Brain microvascular endothelial cell (primary cell): ENCODE results near the gene DIPK1B.
A peak's percentile ranks its signal among the peaks of the same experiment; 100 is the strongest.

ENCODE experiments used
- DNase-seq: peaks from one replicate; pipeline ENCODE4 v3.0.0-alpha.2; 2020
- H3K27ac ChIP-seq: fragments of 250-450 bp; sonication (Bioruptor Pico); 2 replicates; pipeline ENCODE4 v1.5.1; 2020; ENCODE audit warnings: mild to moderate bottlenecking, moderate library complexity
- H3K27me3 ChIP-seq: fragments of 250-450 bp; sonication (Bioruptor Pico); replicated peaks from 2 replicates; pipeline ENCODE4 v1.5.1; 2020; ENCODE audit warnings: mild to moderate bottlenecking
- H3K36me3 ChIP-seq: fragments of 250-450 bp; sonication (Bioruptor Pico); replicated peaks from 2 replicates; pipeline ENCODE4 v1.5.1; 2020; ENCODE audit warnings: mild to moderate bottlenecking
- H3K4me3 ChIP-seq: 2 replicates; pipeline ENCODE4 v1.5.1; 2011; ENCODE audit warnings: low read depth, mild to moderate bottlenecking, control low read depth, low read length, moderate library complexity
- CTCF ChIP-seq: IDR thresholded peaks from 2 replicates; pipeline ENCODE4 v1.5.1; 2011; ENCODE audit warnings: low read depth, mild to moderate bottlenecking, moderate library complexity, low read length, control low read depth, inconsistent platforms; ENCODE audit errors: missing control alignments
- in situ Hi-C: cut with HindIII; loops from 2 replicates; pipeline ENCODE4 v1.10.0; 2017; ENCODE audit warnings: low sequenced_read_pairs, low pct_ligation_motif_present

Gene DIPK1B

DNA sequence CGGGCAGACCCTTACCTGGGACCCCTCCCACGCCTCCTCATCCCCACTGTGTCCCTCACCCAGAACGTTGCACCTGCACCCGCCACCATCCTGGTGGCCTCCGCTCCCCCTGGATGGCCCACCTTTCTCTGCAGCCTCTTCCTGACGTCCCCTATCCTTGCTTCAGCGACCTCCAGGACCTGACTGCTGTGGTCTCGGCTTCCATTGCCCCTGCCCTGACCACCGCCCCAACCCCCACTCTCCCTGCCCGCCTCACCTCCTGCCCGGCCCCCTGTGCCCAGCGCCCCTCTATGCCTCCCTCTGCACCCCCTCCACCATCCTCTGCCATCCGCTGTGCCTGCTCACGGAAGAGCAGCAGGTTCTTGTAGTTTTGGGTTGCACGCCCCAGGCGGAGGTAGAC lies 28.1 kb downstream of the DIPK1B start:
- DNase-seq, result no peak
- H3K36me3 ChIP-seq, result no peaks in the 10 kb centered on the region
- no peak overlapping the region for H3K27ac ChIP-seq
- peaks cover 16% of the 10 kb centered on the region for H3K27me3 ChIP-seq
- TF ChIP-seq CTCF, result no peak
- in situ Hi-C loops, result no loop called here
- H3K4me3 ChIP-seq, result no peak overlapping the region

DNA sequence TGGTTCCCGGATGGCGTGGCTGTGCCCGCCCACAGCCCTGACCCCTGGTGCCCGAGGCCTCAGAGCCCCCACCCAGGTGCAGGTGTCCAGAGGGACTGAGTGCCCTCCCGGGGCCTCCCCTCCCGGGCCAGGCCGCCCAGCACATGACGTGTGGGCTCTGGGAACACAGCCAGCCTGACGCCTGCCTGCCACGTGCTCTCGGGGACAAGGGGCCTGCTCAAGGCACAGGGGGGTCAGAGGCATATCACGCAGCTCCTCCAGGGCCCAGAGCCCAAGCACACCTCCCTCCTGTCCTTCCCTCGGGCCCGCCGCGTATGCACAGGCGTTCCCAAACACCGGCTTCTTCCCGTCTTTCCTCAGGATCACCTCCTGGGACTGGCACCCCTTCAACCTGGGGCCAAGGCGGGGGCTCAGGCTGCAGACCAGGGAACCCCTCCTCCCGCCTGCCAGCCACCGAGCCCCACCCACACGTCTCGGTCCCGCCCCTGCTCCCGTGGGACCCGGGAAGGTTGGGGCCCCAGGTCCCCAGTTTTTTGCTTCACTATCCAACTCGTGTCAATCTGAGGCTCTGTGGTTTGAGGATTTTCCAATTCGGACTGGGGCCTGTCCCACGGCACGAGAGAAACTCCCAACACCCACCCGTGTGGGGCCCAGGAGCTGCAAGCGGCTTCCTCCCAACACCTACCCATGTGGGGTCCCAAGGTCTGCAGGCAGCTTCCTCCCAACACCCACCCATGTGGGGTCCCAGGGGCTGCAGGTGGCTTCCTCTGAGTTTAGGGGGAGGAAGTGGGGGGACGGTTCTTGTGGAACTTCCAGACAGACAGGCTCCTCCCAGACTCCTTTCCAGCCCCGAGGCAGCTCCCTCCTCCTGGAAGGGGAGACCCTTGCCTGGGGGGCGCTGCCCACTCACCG lies 28.9 kb downstream of the DIPK1B start:
- H3K4me3 ChIP-seq, result no peak overlapping the region

DNA sequence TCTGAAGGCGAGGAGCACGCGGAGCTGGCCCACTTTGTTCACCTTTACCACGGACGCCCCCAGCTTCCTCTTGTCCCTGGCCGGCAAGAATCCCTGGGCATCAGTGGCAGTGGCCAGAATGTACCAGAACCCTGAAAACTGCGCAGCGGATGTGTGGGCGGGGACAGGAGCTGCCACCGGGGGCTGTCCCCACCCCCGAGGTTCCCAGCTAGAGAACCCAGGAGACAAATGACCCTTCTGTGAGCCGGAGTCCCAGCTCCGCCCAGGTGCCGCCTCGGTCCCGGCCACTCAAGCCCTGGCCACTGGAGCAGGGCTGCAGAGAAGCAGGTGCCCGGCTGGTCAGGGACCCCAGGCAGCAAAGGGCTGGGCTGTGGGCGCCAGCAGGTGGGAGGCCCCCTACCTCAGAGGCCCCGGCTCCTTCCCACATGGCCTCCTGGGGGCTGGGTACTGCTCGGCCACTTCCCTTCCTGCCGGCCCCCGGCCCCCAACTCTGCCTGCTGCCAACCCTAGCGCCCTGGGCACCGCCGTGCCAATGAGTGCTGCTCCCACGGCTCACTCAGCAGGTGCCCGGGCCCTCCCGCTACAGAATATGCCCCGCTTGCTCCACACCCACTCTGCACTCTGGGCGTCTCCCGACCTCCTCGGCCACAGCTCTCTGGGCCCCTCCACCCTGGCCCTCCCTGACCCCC lies 29.7 kb downstream of the DIPK1B start:
- Histone ChIP-seq H3K4me3 (no peak overlapping the region), H3K27ac (no peak overlapping the region), H3K36me3 (no peaks in the 10 kb centered on the region), H3K27me3 (peaks cover 16% of the 10 kb centered on the region)
- in situ Hi-C loops, result no loop called here
- no peak for TF ChIP-seq CTCF
- no peak for DNase-seq

More for the DNA sequence above, 28.9 kb downstream of the DIPK1B start:
- Histone ChIP-seq H3K27ac (no peak overlapping the region), H3K36me3 (no peaks in the 10 kb centered on the region), H3K27me3 (peaks cover 16% of the 10 kb centered on the region)
- no peak for DNase-seq
- in situ Hi-C loops, result no loop called here
- TF ChIP-seq CTCF, result no peak

GRCh38 chr9:136742591-136743391 lies 30.4 kb downstream of the DIPK1B start, which contains the start of gene LCN10:
Gene LCN10, minus strand, starts transcription at chr9:136742940. Its CDS starts 37 bp downstream, at chr9:136742903.
- Histone ChIP-seq H3K36me3 (no peaks in the 10 kb centered on the region), H3K4me3 (no peak within 1 kb of the TSS), H3K27ac (no peak within 1 kb of the TSS), H3K27me3 (peaks cover 16% of the 10 kb centered on the region)
- in situ Hi-C loops, result no loop called here
- peak; percentile 70 for TF ChIP-seq CTCF
- DNase-seq, result no peak

DNA sequence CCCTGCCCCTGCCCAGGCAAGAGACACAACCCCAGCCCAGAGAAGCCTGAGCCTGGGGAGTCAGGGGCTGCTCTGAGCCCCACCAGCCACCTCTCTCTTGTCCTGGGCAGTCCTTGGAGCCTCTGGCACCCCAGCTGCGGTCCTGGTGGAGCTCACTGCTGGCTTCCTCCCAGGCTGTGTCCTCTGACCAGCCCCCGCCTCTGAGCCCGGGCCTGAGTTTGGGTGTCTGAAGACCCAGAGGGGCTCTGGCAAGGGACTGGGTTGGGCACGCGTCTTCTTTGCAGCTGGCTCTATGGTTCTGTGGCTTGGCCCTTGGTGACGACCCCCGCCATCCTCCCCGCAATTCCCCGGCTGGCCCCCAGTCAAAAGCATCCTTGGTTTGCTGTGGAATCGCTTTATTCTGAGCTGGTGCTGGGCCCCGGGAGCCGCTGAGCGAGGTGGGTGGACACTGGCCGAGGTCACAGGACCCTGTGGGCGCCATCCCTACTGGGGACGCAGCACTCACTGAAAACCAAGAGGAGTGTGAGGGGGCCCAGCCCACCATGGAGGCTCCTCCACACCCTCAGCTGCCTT lies 31.4 kb downstream of the DIPK1B start:
- no peak overlapping the region for H3K4me3 ChIP-seq
- in situ Hi-C loops, result no loop called here

More for the DNA sequence above, 31.4 kb downstream of the DIPK1B start:
- no peak for DNase-seq
- Histone ChIP-seq H3K27ac (no peak overlapping the region), H3K27me3 (peaks cover 16% of the 10 kb centered on the region), H3K36me3 (no peaks in the 10 kb centered on the region)
- no peak for TF ChIP-seq CTCF
